GM18526 (cell line): ENCODE data around the gene CPPED1.

Source experiments
- POLR2A ChIP-seq: IDR thresholded peaks from 3 replicates; pipeline ENCODE4 v1.6.1; 2011; ENCODE audit not compliant: insufficient read length; ENCODE audit errors: extremely low read depth

The CPPED1 gene

DNA sequence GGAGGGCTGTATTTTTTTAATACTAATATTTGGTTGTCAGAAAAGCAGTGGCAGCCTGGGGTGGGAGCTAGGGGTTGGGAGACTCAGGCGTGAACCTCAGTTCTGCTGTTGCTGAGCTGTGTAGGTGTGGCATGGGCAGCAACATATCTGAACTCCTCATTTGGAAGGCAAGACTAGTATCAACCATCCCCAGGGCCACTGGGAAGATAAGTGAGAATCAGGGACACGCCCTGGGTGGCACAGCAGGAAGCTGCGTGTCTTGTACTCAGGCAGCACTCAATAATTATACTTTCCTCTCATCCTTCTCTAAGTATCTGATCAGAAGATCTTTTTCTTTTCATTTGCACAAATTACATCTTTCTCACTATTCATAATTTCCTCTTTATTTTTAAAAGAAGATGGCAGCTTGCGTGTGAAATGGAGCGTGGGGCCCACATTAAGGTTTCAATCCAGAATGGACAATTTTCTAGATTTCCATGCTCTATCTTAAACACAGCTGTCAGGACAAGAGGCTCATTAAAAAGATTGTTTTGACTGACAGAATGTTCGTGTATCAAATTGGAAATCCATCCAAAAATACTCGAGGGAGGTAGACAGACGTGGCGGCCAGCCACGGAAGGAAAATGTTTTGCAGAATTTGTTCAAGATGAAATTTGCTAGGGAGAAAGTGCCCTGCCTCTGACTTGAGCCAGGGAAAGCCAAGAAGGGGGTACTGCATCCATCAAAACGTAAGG, 121.1 kb downstream of the CPPED1 start:
- no peak for TF ChIP-seq POLR2A

- no peak for TF ChIP-seq POLR2A
These were observed 122.0 kb downstream of the CPPED1 start for GRCh38 chr16:12681653-12682052.

GRCh38 chr16:12680531-12680930, 123.2 kb downstream of the CPPED1 start:
- no peak for TF ChIP-seq POLR2A

- TF ChIP-seq POLR2A = no peak
These were observed 123.9 kb downstream of the CPPED1 start for GRCh38 chr16:12679660-12680272.

GRCh38 chr16:12678983-12679382, 124.7 kb downstream of the CPPED1 start:
- TF ChIP-seq POLR2A = no peak

- TF ChIP-seq POLR2A = no peak
These were observed 126.2 kb downstream of the CPPED1 start for GRCh38 chr16:12677502-12677901.

DNA sequence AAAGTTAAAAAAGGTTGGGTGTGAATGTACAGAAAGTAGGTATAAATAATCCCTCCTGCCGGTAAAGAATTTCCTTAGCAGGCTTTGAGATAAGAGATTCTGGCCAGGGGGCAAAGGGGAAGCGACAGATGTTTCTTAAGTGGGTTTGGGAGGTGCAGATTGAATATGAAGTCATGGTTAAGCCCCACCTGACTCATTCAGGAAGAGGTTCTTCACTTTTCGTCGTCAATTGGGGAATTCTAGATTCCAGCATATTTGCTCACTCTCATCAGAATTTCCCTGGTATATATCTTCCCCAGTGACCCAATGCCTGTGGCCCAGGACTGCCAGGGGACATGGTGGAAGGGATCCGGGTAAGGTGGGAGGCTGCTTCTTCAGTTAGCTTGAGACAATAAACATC, 127.8 kb downstream of the CPPED1 start:
- TF ChIP-seq POLR2A = no peak

- TF ChIP-seq POLR2A = no peak
These were observed 128.6 kb downstream of the CPPED1 start for GRCh38 chr16:12675046-12675445.

- TF ChIP-seq POLR2A = no peak
These were observed 129.2 kb downstream of the CPPED1 start for GRCh38 chr16:12674524-12674923.

DNA sequence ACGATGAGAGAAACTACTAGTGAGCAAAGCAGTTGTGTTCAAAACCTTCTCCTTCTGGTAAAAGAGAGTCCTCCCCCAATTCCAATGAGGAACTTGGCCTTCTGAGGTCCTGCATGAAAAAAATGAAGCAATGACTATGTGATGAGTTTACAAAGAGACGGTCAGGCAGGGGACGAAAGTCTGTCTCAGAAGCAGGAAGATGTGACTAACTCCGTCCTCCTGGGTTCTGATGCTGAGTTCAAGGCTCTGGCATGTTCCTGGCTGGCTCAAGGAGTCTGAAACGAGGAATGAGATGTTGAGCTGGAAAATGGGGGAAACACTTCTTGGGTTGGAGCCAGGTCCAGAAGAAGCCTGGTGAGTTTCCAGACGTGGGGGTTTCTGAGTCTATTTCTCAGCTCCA, 129.6 kb downstream of the CPPED1 start:
- no peak for TF ChIP-seq POLR2A

- no peak for TF ChIP-seq POLR2A
These were observed 130.2 kb downstream of the CPPED1 start for GRCh38 chr16:12673466-12673865.

GRCh38 chr16:12672986-12673385, 130.7 kb downstream of the CPPED1 start:
- TF ChIP-seq POLR2A = no peak

DNA sequence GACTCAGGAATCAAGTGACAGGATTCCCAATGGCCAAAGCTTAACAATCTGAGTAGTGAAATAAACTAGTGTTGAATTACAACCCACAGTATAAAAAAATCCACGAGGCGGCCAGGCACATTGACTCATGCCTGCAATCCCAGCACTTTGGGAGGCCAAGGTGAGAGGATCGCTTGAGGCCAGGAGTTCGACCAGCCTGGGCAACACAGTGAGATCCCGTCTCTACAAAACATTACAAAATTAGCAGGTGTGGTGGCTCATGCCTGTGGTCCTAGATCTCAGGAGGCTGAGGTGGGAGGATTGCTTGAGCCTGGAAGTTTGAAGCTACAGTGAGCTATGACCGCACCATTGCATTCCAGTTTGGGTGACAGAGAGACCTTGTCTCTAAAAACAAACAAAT, 133.8 kb downstream of the CPPED1 start:
- no peak for TF ChIP-seq POLR2A

- no peak for TF ChIP-seq POLR2A
These were observed 135.8 kb downstream of the CPPED1 start for GRCh38 chr16:12667909-12668308.

DNA sequence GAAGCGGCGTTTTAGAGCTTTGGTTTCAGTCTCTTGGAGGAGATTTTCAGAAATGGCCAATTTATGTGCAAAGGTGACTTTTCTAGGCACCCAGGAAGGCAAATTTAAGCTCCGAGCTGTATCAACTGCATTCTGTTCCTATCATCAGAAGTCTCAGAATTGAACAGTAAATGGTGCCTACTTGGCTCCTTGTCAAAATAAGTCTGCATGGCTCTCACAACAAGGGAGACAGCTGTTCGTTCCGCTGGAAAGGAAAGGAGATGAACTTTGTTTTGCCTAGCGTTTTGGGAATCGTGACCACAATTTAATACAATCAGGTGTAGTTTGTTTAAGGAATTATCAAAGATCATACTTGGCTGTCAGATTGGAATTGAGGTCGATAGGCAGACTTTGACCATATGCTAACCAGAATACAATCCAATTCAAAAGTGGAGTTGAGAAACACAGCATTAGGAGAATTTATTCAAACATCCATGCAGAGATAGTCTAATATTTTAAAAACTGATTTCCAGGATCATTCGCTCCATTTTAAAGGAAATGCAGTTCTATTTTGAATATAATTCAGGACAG, 139.4 kb downstream of the CPPED1 start:
- TF ChIP-seq POLR2A = no peak

GRCh38 chr16:12661656-12662172, 142.0 kb downstream of the CPPED1 start:
- TF ChIP-seq POLR2A = no peak
